HEK293 (cell line): ENCODE results near the gene SYNGAP1.

Experiments used
- HOXA7 ChIP-seq: sonication (generic); formaldehyde crosslinking; IDR thresholded peaks from 2 replicates; pipeline ENCODE4 v1.8.1; 2022; ENCODE audit warnings: missing genetic modification reagents, borderline replicate concordance
- REST ChIP-seq: fragments of 450-650 bp; formaldehyde crosslinking; IDR thresholded peaks from 2 replicates; pipeline ENCODE4 v1.5.1; 2016; ENCODE audit warnings: missing biosample characterization, missing genetic modification characterization
- ZBTB17 ChIP-seq: fragments of 450-650 bp; formaldehyde crosslinking; IDR thresholded peaks from 2 replicates; pipeline ENCODE4 v1.5.1; 2016; ENCODE audit warnings: missing biosample characterization, missing genetic modification characterization
- ZNF274 ChIP-seq, 2 experiments: fragments of 200-500 bp in 1 of 2; fragments of 450-650 bp in 1 of 2; sonication (Bioruptor generic) in 1 of 2; formaldehyde crosslinking in 1 of 2; IDR thresholded peaks; 2 replicates each; pipeline versions ENCODE4 v1.5.1 to v1.6.1; 2014 to 2016; ENCODE audit warnings: borderline replicate concordance in 1 of 2, inconsistent platforms in 1 of 2, low read length in 1 of 2, missing biosample characterization in 1 of 2, missing genetic modification characterization in 1 of 2
- ZNF501 ChIP-seq: fragments of 450-650 bp; formaldehyde crosslinking; IDR thresholded peaks from 2 replicates; pipeline ENCODE4 v1.5.1; 2016; ENCODE audit warnings: missing biosample characterization, missing genetic modification characterization

GRCh38 chr6:33456156-33456555, 36.3 kb downstream of the SYNGAP1 start:
- TF ChIP-seq ZNF501 (no peak), ZNF274 (IDR thresholded peaks at IDR 0.05; ENCODE audit: low read length) (no peak), ZNF274 (tag by site-specific recombination; IDR thresholded peaks at IDR 0.05; ENCODE audit: borderline replicate concordance) (no peak), ZBTB17 (tag by site-specific recombination) (no peak), HOXA7 (no peak), REST (tag by site-specific recombination) (no peak)
